ENCODE results near the gene NTMT1.

- TF ChIP-seq CTCF (IDR thresholded peaks at IDR 0.05; ENCODE audit: low read depth, low read length) (no peak), EZH2phosphoT487 (IDR thresholded peaks at IDR 0.05; ENCODE audit: low read depth) (no peak)
Measured at GRCh38 chr9:129612123-129612522, 13.8 kb upstream of the NTMT1 start.
